Measurements from ENCODE around the gene ZNF207. TPM values are rescaled to one million over a fixed set of nuclear protein-coding genes. Genes with fewer than 3 reads are reported as not detected.
"Not testable (repeated sequence)": the region's sequence is repeated elsewhere in the genome, so short reads cannot be mapped to it uniquely, and the experiment has no call there.

The ZNF207 gene
- total RNA-seq, 1 donor from 2014 or later, result 133 TPM

DNA sequence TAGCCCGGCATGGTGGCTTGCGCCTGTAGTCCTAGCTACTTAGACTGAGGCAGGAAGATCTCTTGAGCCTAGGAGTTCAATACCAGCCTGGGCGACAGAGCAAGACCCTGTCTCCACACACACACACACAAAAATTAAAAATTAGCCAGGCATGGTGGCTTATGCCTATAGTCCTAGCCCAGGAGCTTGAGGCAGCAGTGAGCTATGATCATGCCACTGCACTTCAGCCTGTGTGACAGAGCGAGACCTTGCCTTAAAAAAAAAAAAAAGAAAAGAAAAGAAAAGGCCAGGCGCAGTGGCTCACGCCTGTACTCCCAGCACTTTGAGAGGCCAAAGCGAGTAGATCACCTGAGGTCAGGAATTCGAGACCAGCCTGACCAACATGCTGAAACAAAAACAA, 31.9 kb upstream of the ZNF207 start:
- intact Hi-C loops (cut with DNase I), result loop anchor here (5.0 kb wide), 1 partner anchor 61 kb away; no protein-coding TSS in a partner anchor
- TF ChIP-seq, protein P1, sequence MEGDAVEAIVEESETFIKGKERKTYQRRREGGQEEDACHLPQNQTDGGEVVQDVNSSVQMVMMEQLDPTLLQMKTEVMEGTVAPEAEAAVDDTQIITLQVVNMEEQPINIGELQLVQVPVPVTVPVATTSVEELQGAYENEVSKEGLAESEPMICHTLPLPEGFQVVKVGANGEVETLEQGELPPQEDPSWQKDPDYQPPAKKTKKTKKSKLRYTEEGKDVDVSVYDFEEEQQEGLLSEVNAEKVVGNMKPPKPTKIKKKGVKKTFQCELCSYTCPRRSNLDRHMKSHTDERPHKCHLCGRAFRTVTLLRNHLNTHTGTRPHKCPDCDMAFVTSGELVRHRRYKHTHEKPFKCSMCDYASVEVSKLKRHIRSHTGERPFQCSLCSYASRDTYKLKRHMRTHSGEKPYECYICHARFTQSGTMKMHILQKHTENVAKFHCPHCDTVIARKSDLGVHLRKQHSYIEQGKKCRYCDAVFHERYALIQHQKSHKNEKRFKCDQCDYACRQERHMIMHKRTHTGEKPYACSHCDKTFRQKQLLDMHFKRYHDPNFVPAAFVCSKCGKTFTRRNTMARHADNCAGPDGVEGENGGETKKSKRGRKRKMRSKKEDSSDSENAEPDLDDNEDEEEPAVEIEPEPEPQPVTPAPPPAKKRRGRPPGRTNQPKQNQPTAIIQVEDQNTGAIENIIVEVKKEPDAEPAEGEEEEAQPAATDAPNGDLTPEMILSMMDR (IDR thresholded peaks at IDR 0.05), result no peak
- Histone ChIP-seq H3K4me1 (no peaks in the 10 kb centered on the region), H3K27ac (no peak overlapping the region), H3K27me3 (no peaks in the 10 kb centered on the region), H3K9me3 (no peaks in the 10 kb centered on the region), H3K4me3 (no peak overlapping the region), H3K36me3 (no peaks in the 10 kb centered on the region)
- DNase-seq (no peak), ATAC-seq (no peak)

DNA sequence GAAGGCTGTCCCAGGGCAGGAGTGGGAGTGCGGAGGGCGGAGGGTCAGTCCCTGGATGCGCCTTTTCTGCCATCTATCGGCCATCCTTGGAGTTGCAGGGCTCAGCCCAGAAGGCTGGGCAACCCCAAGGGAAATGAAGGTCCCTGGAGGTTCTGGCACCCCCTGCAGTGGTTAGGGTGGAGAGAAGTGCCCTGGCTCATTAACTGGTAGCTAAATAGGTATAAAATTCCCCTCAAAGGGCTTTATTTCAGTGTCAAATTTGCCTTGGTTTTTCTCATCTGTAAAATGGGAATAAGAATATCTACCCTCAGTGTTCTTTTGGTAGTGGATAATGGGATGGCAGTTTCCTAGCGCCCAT, 30.4 kb upstream of the ZNF207 start:
- DNase-seq (peak; percentile 87), ATAC-seq (peak; percentile 94)
- no peaks in the 10 kb centered on the region for H3K27me3 ChIP-seq
- H3K4me1 ChIP-seq, result peaks cover 8% of the 10 kb centered on the region
- no peaks in the 10 kb centered on the region for H3K36me3 ChIP-seq
- H3K27ac ChIP-seq, result no peak overlapping the region
- peak overlapping the region; percentile 19 for H3K4me3 ChIP-seq
- intact Hi-C loops (cut with DNase I), result loop anchor here (5.0 kb wide), 1 partner anchor 62 kb away; no protein-coding TSS in a partner anchor
- TF ChIP-seq, protein P1 (IDR thresholded peaks at IDR 0.05), result peak; percentile 95
- no peaks in the 10 kb centered on the region for H3K9me3 ChIP-seq

DNA sequence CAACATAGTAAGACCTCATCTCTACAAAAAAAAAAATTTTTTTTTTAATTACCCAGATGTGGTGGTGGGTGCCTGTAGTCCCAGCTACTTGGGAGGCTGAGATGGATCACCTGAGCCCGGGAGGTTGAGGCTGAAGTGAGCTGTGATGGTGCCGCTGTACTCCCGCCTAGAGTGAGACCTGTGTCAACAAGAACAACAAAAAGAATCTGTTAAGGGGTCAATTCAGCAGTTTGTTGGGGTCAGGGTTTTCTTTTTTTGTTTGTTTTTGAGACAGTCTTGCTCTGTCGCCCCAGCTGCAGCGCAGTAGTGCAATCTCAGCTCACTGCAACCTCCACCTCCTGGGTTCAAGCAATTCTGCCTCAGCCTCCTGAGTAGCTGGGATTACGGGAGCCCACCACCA, 29.9 kb upstream of the ZNF207 start:
- H3K27ac ChIP-seq; intact Hi-C loops (cut with DNase I); H3K4me3 ChIP-seq; H3K4me1 ChIP-seq; H3K9me3 ChIP-seq; H3K36me3 ChIP-seq; H3K27me3 ChIP-seq; DNase-seq; ATAC-seq: not testable (repeated sequence)

DNA sequence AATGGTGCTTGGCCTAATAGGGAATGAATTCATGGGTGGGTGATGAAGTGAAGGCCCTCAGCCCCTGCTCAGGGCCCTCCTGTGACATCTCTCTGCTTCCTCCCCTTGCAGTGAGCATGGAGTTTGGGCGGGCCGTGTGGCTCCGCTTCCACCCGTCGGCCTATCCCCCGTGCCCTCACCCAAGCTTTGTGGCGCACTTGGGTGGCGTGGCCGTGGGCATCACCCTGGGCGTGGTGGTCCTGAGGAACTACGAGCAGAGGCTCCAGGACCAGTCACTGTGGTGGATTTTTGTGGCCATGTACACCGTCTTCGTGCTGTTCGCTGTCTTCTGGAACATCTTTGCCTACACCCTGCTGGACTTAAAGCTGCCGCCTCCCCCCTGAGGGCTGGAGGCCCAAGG, 29.1 kb upstream of the ZNF207 start:
- H3K4me3 ChIP-seq, result no peak overlapping the region
- TF ChIP-seq, protein P1 (IDR thresholded peaks at IDR 0.05), result no peak
- H3K36me3 ChIP-seq, result no peaks in the 10 kb centered on the region
- DNase-seq (no peak), ATAC-seq (no peak)
- no peaks in the 10 kb centered on the region for H3K27me3 ChIP-seq
- H3K27ac ChIP-seq, result no peak overlapping the region
- intact Hi-C loops (cut with DNase I), result no loop called here
- peaks cover 9% of the 10 kb centered on the region for H3K4me1 ChIP-seq
- H3K9me3 ChIP-seq, result no peaks in the 10 kb centered on the region

DNA sequence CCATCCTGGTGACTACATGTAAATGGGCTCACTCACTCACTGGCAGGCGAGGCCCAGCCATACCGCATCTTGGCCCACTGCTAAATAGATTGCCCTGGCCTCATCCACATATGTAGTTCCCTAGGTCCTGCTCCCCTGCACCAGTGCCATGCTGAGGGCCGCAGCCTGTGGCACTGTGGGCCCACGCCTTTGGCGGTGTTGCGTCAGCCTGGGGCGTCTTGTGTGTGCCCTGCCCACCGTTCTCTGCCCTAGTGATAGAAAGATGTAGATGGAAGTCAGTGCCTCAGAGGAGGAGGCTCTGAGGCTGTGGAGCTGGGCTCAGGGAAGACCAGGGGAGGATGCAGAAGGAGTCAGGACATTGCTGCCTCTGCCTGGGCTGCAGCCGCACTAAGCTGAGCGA, 26.9 kb upstream of the ZNF207 start:
- DNase-seq (peak; percentile 78), ATAC-seq (peak; percentile 67)
- Histone ChIP-seq H3K9me3 (no peaks in the 10 kb centered on the region), H3K36me3 (no peaks in the 10 kb centered on the region), H3K27ac (no peak overlapping the region), H3K4me3 (no peak overlapping the region), H3K27me3 (no peaks in the 10 kb centered on the region), H3K4me1 (peaks cover 9% of the 10 kb centered on the region)
- intact Hi-C loops (cut with DNase I), result no loop called here
- TF ChIP-seq, protein P1 (IDR thresholded peaks at IDR 0.05), result no peak

DNA sequence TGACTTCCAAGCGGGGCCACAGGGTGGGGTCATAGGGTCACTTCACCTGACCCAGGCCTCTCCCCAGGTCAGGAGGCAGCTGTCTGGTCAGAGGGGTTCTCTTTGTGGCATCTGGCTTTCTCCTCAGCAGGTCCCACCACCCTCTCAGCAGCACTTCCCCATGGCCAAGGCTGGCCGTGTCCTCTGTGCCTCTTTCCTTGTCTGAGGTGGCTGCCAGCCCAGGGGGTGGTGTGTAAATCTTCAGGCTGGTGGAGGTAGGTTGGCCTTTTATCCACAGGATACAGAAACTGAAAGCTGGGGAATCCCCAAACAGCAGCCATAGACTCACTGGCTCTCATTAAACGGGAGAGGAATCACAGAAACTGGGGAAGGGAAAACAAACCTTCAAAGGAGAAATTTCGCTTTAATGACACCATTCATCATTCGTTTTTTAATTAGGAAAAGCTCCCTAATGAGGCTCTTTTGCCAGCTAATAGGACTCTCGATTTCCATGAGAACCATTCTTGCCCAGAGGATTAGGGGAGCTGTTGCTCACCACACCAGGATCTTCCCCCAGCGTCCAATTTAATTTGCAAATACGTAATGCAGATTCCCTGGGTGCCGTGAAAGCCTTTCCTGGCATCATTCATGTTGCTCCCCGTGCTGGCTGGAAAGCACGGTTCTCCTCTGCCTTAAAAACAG, 26.0 kb upstream of the ZNF207 start:
- DNase-seq (no peak), ATAC-seq (peak; percentile 51)
- H3K4me3 ChIP-seq, result peak overlapping the region; percentile 30
- intact Hi-C loops (cut with DNase I), result no loop called here
- no peaks in the 10 kb centered on the region for H3K27me3 ChIP-seq
- no peak overlapping the region for H3K27ac ChIP-seq
- peaks cover 9% of the 10 kb centered on the region for H3K4me1 ChIP-seq
- H3K36me3 ChIP-seq, result no peaks in the 10 kb centered on the region
- TF ChIP-seq, protein P1 (IDR thresholded peaks at IDR 0.05), result no peak
- H3K9me3 ChIP-seq, result no peaks in the 10 kb centered on the region
